ENCODE measurements around the gene KRTAP4-16. TPM values are rescaled to one million over a fixed set of nuclear protein-coding genes. Genes with fewer than 3 reads are reported as not detected.
"Not testable (repeated sequence)": the region's sequence is repeated elsewhere in the genome, so short reads cannot be mapped to it uniquely, and the experiment has no call there.

KRTAP4-16 gene
- not detected for total RNA-seq

- Mint-ChIP-seq H3K4me3 (no peak within 1 kb of the TSS), H3K4me1 (peaks cover 9% of the 10 kb centered on the region), H3K36me3 (no peaks in the 10 kb centered on the region), H3K9me3 (no peaks in the 10 kb centered on the region), H3K27ac (no peak within 1 kb of the TSS), H3K27me3 (peaks cover 6% of the 10 kb centered on the region)
- no peak for DNase-seq
Measured at GRCh38 chr17:41101586-41102259, at the start of gene KRTAP4-16. Gene KRTAP4-16 (minus strand): TSS chr17:41102209. CDS start chr17:41102209, 0 bp downstream.

DNA sequence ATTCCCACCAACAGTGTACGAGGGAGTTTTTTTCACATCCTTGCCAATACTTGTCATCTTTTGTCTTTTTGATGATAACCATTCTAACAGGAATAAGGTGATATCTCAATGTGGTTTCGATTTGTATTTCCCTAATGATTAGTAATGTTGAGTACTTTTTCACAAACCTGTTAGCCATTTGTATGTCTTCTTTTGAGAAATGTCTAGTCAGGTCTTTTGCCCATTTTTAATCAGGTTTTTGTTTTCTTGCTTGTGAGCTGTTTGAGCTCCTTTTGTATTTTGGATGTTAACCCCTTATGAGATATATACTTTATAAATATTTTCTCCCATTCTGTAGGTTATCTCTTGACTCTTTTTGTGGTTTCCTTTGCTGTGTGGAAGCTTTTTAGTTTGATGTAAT is 49.5 kb upstream of the KRTAP4-16 start:
- H3K27me3 Mint-ChIP-seq: no peaks in the 10 kb centered on the region
- H3K4me1 Mint-ChIP-seq: no peaks in the 10 kb centered on the region
- H3K27ac Mint-ChIP-seq: no peak overlapping the region
- H3K36me3 Mint-ChIP-seq: no peaks in the 10 kb centered on the region
- no peak for DNase-seq
- no peaks in the 10 kb centered on the region for H3K9me3 Mint-ChIP-seq
- H3K4me3 Mint-ChIP-seq: no peak overlapping the region

- Mint-ChIP-seq H3K27me3 (no peaks in the 10 kb centered on the region), H3K4me1 (no peaks in the 10 kb centered on the region), H3K27ac (no peak overlapping the region), H3K4me3 (no peak overlapping the region), H3K9me3 (peaks cover 1% of the 10 kb centered on the region), H3K36me3 (no peaks in the 10 kb centered on the region)
- no peak for DNase-seq
Measured at GRCh38 chr17:41150026-41150425, 48.0 kb upstream of the KRTAP4-16 start.

DNA sequence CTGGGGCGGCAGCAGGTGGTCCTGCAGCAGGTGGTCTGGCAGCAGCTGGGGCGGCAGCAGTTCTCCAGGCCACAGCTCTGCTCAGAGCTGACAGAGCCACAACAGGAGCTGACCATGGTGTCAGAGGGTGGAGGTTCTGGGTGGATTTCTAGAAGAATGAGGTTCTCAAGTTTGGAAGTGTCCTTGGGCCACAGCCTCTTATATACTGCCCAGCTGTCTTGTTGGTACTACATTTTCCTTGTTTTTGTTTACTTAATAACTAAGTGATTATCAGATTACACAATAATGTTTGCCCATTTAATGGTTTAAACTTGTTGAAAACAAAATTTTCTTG is 47.6 kb upstream of the KRTAP4-16 start, which contains the start of gene KRTAP4-5:
TSS of gene KRTAP4-5 (minus strand) at position 174 of the 334 bp plus-strand sequence. CDS start at position 116, 58 bp downstream.
- Mint-ChIP-seq H3K4me3 (no peak within 1 kb of the TSS), H3K4me1 (no peaks in the 10 kb centered on the region), H3K9me3 (peaks cover 1% of the 10 kb centered on the region), H3K27ac (no peak within 1 kb of the TSS), H3K27me3 (no peaks in the 10 kb centered on the region), H3K36me3 (no peaks in the 10 kb centered on the region)
- DNase-seq: no peak

- not testable (repeated sequence) for H3K4me1 Mint-ChIP-seq, H3K9me3 Mint-ChIP-seq, H3K27ac Mint-ChIP-seq, H3K27me3 Mint-ChIP-seq, H3K4me3 Mint-ChIP-seq, DNase-seq, H3K36me3 Mint-ChIP-seq
Measured at GRCh38 chr17:41148971-41149651, 47.1 kb upstream of the KRTAP4-16 start.

- Mint-ChIP-seq H3K27me3 (no peaks in the 10 kb centered on the region), H3K4me3 (no peak overlapping the region), H3K36me3 (peaks cover 4% of the 10 kb centered on the region), H3K9me3 (peaks cover 11% of the 10 kb centered on the region), H3K4me1 (no peaks in the 10 kb centered on the region), H3K27ac (no peak overlapping the region)
- DNase-seq: no peak
Measured at GRCh38 chr17:41147531-41148204, 45.7 kb upstream of the KRTAP4-16 start.

DNA sequence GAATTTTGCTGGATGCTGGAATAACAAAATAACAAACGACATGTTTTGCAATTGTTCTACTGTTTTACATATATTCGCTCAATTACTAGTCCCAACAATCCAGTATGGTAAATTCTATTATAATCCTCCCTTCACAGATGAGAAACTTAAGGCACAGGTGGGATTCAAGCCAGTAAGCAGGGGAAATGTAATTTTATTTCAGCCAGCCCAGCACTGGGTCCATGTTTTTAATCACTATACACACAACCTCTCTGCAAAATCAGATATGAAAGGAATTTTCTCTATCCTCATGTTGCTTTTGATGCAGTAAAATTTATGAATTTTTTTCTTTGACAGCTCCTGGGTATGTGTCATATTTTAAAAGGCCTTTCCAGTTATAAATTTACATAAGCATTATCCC is 43.3 kb upstream of the KRTAP4-16 start:
- H3K36me3 Mint-ChIP-seq: peaks cover 4% of the 10 kb centered on the region
- H3K27ac Mint-ChIP-seq: no peak overlapping the region
- no peak for DNase-seq
- H3K4me3 Mint-ChIP-seq: no peak overlapping the region
- peaks cover 23% of the 10 kb centered on the region for H3K9me3 Mint-ChIP-seq
- H3K27me3 Mint-ChIP-seq: no peaks in the 10 kb centered on the region
- no peaks in the 10 kb centered on the region for H3K4me1 Mint-ChIP-seq

GRCh38 chr17:41144846-41145245 is 42.8 kb upstream of the KRTAP4-16 start:
- H3K4me1 Mint-ChIP-seq: no peaks in the 10 kb centered on the region
- no peak overlapping the region for H3K4me3 Mint-ChIP-seq
- no peaks in the 10 kb centered on the region for H3K27me3 Mint-ChIP-seq
- H3K9me3 Mint-ChIP-seq: peaks cover 23% of the 10 kb centered on the region
- no peak overlapping the region for H3K27ac Mint-ChIP-seq
- DNase-seq: no peak
- H3K36me3 Mint-ChIP-seq: peaks cover 4% of the 10 kb centered on the region

DNA sequence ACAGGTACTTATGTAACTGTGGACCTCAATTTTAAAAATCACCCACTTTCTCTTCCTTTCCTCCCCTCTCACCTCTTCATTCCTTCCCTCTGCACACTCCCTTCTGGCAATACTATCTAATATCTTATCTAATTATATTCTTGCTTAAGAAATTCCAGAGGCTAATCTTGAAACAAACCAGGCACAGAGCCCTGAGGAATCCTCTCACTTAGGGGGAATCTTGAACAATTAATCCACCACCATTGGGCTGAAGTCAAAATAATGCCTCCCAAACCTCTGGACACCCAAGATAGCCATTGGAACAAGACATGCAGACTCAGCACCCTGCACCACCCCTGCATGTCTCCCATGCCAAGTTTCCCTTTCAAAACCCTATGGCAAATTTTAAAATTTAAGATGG is 39.4 kb upstream of the KRTAP4-16 start:
- peaks cover 7% of the 10 kb centered on the region for H3K36me3 Mint-ChIP-seq
- H3K4me3 Mint-ChIP-seq: no peak overlapping the region

GRCh38 chr17:41140360-41141131 is 38.5 kb upstream of the KRTAP4-16 start, which contains the start of gene KRTAP4-6:
Gene KRTAP4-6 (minus strand): TSS chr17:41140544. CDS start chr17:41140487, 57 bp downstream.
- peaks cover 7% of the 10 kb centered on the region for H3K36me3 Mint-ChIP-seq
- H3K4me1 Mint-ChIP-seq: no peaks in the 10 kb centered on the region
- peaks cover 33% of the 10 kb centered on the region for H3K9me3 Mint-ChIP-seq
- no peak within 1 kb of the TSS for H3K4me3 Mint-ChIP-seq
- H3K27me3 Mint-ChIP-seq: no peaks in the 10 kb centered on the region
- H3K27ac Mint-ChIP-seq: no peak within 1 kb of the TSS
- DNase-seq: no peak

More for the DNA sequence above, 39.4 kb upstream of the KRTAP4-16 start:
- Mint-ChIP-seq H3K9me3 (peaks cover 32% of the 10 kb centered on the region), H3K4me1 (no peaks in the 10 kb centered on the region), H3K27me3 (no peaks in the 10 kb centered on the region), H3K27ac (no peak overlapping the region)
- DNase-seq: no peak

DNA sequence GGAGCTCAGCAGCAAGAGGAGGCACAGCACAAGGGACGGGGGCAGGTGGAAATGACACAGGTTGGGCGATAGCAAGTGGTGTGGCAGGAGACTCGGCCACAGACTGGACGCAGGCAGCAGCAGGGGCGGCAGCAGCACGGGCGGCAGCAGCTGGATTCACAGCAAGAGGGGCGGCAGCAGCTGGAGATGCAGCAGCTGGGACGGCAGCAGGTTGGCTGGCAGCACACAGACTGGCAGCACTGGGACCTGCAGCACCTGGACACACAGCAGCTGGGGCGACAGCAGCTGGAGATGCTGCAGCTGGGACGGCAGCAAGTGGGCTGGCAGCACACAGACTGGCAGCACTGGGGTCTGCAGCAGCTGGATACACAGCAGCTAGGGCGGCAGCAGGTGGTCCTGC is 37.9 kb upstream of the KRTAP4-16 start:
- not testable (repeated sequence) for H3K4me1 Mint-ChIP-seq, H3K27me3 Mint-ChIP-seq, H3K27ac Mint-ChIP-seq, DNase-seq, H3K4me3 Mint-ChIP-seq, H3K36me3 Mint-ChIP-seq
- peaks cover 31% of the 10 kb centered on the region for H3K9me3 Mint-ChIP-seq

DNA sequence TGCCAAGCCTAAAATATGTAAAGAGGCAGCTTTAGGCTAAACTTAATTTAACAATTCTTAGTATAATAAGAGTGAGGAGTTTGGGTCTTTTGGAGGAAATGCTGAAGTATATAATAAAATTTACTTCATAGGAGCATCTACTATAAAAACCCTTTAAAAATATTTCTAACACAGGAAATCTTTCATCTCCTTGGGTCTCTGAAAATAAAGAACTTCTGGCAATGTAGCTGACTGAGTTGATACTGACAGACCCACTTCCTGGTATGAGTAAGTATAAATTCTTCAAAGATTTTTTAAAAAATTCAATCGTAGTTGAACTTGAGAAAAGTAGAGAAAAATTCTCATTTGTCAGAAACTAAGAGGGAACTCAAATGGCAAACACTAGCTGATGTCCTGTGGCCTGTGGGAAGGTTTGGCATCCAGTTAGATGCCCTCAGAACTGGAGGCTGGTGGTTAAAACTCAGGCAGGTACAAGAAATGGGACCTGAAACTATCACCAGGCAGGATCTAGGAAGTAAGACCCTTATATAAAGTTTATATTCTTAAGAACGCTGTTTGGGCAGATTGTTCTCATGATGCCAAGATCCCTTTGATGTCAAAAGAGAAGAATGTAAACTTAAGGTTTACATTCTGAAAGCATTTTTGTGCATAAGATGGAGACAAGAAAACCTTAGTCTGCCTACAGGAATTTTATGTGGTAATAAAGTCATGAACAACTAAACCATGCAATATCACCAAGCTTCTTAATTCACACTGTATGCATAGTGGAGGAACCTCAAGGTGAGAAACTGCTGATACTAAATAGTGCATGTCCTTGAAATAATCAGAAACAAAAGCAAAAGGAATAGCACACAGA is 32.1 kb upstream of the KRTAP4-16 start:
- Mint-ChIP-seq H3K36me3 (no peaks in the 10 kb centered on the region), H3K4me3 (no peak overlapping the region), H3K9me3 (peaks cover 13% of the 10 kb centered on the region), H3K4me1 (peaks cover 22% of the 10 kb centered on the region), H3K27me3 (no peaks in the 10 kb centered on the region), H3K27ac (peak overlapping the region; percentile 64)
- DNase-seq: no peak

DNA sequence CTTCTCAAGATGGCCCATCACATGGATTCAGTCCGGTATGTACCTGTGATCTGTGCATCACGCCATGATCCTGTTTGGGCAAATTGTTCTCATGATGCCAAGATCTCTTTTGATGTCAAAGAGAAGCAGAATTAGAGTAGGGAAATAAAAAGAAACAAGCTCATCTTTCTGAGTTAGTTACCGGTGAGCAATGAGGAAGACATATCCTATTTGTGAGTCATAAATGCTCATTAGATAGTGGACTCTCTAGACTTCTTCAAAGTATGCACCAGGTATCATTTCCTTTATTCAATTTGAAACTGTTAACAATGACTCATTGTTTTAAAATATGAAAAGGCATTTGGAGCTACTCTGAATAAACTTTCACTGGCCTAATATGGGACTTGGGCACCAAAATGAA is 30.0 kb upstream of the KRTAP4-16 start:
- Mint-ChIP-seq H3K9me3 (peaks cover 14% of the 10 kb centered on the region), H3K36me3 (no peaks in the 10 kb centered on the region), H3K27ac (peak overlapping the region; percentile 44), H3K27me3 (no peaks in the 10 kb centered on the region), H3K4me3 (no peak overlapping the region), H3K4me1 (peaks cover 22% of the 10 kb centered on the region)
- no peak for DNase-seq

GRCh38 chr17:41127371-41127770 is 25.4 kb upstream of the KRTAP4-16 start:
- Mint-ChIP-seq H3K36me3 (peaks cover 4% of the 10 kb centered on the region), H3K4me1 (peaks cover 40% of the 10 kb centered on the region), H3K9me3 (peaks cover 18% of the 10 kb centered on the region), H3K27ac (no peak overlapping the region), H3K4me3 (no peak overlapping the region), H3K27me3 (no peaks in the 10 kb centered on the region)
- no peak for DNase-seq
